GM18951 (cell line): Measurements from ENCODE around the gene ESCO1.
"Not testable (repeated sequence)": the region's sequence is repeated elsewhere in the genome, so short reads cannot be mapped to it uniquely, and the experiment has no call there.

Source experiments
- POLR2A ChIP-seq: IDR thresholded peaks from 4 replicates; pipeline ENCODE4 v1.6.1; 2011; ENCODE audit warnings: mild to moderate bottlenecking; ENCODE audit not compliant: insufficient read length, insufficient read depth; ENCODE audit errors: extremely low read depth
- in situ Hi-C: fragments of 300-500 bp; cut with MboI; formaldehyde crosslinking; loops from one replicate; pipeline ENCODE4 v1.12.0; 2022; ENCODE audit warnings: low sequenced_read_pairs, mixed read lengths, inconsistent platforms; ENCODE audit not compliant: unreplicated experiment

Gene ESCO1

GRCh38 chr18:21600526-21601410, at the start of gene ESCO1:
Gene ESCO1 (minus strand): TSS chr18:21600704. CDS start chr18:21574843, 25,861 bp downstream.
- peak; percentile 92 for TF ChIP-seq POLR2A
- in situ Hi-C loops: no loop called here

GRCh38 chr18:21640375-21640774, 39.9 kb upstream of the ESCO1 start:
- in situ Hi-C loops: not testable (repeated sequence)

GRCh38 chr18:21638822-21639221, 38.3 kb upstream of the ESCO1 start:
- in situ Hi-C loops: no loop called here
- no peak for TF ChIP-seq POLR2A

GRCh38 chr18:21636769-21637168, 36.3 kb upstream of the ESCO1 start:
- in situ Hi-C loops: no loop called here
- TF ChIP-seq POLR2A: no peak

GRCh38 chr18:21634588-21635199, 34.2 kb upstream of the ESCO1 start:
- TF ChIP-seq POLR2A: no peak

GRCh38 chr18:21632393-21632792, 31.9 kb upstream of the ESCO1 start:
- in situ Hi-C loops: no loop called here
- no peak for TF ChIP-seq POLR2A

More at GRCh38 chr18:21634588-21635199, 34.2 kb upstream of the ESCO1 start:
- in situ Hi-C loops: no loop called here

GRCh38 chr18:21629089-21629832, 28.8 kb upstream of the ESCO1 start:
- TF ChIP-seq POLR2A: no peak
- in situ Hi-C loops: no loop called here

GRCh38 chr18:21621640-21622039, 21.1 kb upstream of the ESCO1 start:
- in situ Hi-C loops: not testable (repeated sequence)

- in situ Hi-C loops: no loop called here
These were observed 11.9 kb upstream of the ESCO1 start, which contains the start of gene SNRPD1 for GRCh38 chr18:21612125-21613039. Gene SNRPD1 (plus strand): TSS chr18:21612314. CDS start chr18:21612430, 116 bp downstream.

GRCh38 chr18:21611401-21612124, 11.1 kb upstream of the ESCO1 start:
- in situ Hi-C loops: not testable (repeated sequence)

More at GRCh38 chr18:21612125-21613039, 11.9 kb upstream of the ESCO1 start, which contains the start of gene SNRPD1:
- peak; percentile 92 for TF ChIP-seq POLR2A

- no peak for TF ChIP-seq POLR2A
- in situ Hi-C loops: no loop called here
These were observed 4.7 kb upstream of the ESCO1 start for GRCh38 chr18:21605213-21605612.

- in situ Hi-C loops: no loop called here
- no peak for TF ChIP-seq POLR2A
These were observed 4.2 kb upstream of the ESCO1 start for GRCh38 chr18:21604671-21605070.
